GM18868 (cell line): ENCODE results near the gene ARHGEF19.

Experiments
- ATAC-seq: cut with Tn5 transposase; IDR thresholded peaks from one replicate; pipeline ENCODE4 v1.9.1; 2021; ENCODE audit warnings: mild to moderate bottlenecking, moderate library complexity; ENCODE audit not compliant: unreplicated experiment

Gene ARHGEF19

GRCh38 chr1:16151196-16151994 is 61.1 kb downstream of the ARHGEF19 start:
- ATAC-seq: no peak

DNA sequence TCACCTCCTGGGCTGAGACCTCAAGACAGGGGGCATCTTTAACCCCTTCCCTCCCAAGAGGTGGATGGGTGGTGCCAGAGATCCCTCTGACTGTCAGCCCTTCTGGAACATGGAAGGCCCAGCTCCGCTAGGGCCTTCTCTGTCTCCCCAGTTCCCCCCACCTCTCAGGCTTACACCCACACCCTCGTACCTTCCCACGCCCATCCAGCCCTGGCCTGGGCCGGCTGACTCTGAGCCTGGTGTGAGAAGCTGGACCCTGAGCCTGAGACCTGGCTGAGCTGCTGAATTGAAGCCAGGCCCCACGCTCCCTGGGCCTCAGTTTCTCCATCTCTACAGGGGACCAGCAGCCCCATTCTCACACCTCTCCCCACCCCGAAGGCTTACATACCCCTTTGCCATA is 61.9 kb downstream of the ARHGEF19 start:
- no peak for ATAC-seq

DNA sequence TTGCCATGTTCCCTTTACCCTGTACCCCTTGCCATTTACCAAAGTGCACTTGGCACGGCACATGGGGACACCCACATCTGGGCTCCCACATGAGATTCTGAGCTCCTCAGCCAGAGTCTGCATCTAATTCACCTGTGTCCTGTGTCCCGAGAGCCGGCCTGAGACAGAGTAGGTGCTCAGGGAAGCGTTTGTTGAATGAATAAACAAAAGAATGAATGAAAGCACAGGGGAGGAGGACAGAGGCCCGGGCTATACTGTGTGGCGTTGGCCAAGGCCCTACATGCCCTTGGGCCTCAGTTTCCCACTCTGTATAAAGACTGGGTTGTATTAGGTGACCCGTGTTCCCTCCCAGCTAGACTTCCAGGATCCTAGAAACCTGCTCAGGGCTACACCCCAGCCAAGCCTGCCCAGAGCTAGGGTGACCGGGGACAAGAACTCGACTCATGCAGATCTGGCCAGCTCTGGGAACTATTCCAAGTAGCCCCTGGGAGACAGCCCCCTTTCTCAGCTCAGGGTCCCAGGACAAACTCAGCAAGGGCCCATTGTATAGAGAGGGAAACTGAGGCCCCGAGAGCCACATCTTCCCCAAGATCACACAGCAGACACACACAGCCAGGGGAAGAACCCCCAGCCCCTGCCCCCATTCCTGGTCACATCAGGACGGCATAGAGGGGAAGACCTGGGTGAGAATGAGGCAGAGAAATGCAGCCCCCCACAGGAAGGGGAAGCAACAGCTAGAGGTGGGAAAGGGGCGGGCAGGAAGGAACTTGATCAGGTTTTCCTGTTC is 62.6 kb downstream of the ARHGEF19 start:
- no peak for ATAC-seq

DNA sequence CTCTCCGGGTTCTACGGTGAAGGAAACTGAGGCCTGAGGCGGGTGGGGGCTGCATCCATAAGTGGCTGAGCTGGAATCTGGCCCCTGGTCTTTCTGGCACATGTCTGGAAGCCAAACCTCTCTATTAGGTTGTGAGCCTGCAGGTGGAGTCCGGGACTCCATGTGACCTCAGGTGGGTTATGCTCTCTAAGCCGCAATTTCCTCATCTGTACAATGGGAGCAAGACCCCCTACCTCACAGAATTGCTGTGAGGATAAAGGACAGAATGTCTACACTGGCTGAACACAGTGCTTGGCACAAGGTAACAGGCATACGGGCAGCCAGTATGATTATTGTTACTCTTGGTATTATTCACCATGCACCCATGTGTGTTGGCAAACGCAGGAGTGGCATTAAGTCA is 63.3 kb downstream of the ARHGEF19 start:
- no peak for ATAC-seq

DNA sequence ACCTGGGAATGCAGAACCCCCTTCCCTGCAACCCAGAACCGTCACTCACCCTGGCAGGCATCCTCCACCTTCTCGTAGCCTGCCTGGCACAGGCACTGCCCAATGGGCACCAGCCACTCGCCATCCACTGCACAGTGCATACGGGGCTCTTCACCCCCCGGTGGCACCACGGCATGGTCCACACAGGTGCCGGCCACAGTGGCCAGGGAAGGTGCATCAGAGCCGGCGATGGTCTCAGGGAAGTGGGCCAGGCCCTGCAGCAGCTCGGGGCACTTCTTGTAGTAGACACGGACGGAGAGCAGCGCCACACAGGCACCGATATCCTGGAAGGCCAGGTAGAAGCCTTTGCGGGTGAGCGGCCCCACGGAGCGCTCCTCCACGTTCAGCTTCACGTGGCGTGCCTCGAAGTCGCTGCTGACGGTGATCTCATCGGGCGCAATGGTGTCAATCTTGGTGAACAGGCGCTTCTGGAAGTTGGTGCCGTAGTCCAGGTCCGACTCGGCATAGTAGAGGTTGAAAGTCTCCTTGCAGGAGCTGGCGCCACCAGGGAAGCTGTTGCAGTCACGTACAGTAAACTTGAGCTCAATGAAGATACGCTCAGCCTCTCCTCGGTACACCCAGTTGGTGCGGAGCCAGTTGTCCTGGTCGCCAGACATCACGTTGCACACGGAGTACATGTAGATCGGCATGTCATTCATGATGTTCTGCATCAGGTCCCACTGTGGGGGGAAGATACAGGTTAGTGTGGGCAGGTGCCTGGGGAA is 63.9 kb downstream of the ARHGEF19 start:
- ATAC-seq: no peak
